Parathyroid adenoma (tissue), 2 donors: ENCODE measurements around the gene BUB1B.

Source experiments
- H2AFZ ChIP-seq: fragments of 300-600 bp; sonication (generic); one replicate; pipeline ENCODE4 v1.7.0; 2017; ENCODE audit warnings: antibody characterized with exemption, mild to moderate bottlenecking
- H3K27ac ChIP-seq: fragments of 300-600 bp; sonication (generic); one replicate; pipeline ENCODE4 v1.7.0; 2017
- H3K27me3 ChIP-seq: fragments of 300-600 bp; sonication (generic); one replicate; pipeline ENCODE4 v1.7.0; 2017; ENCODE audit warnings: low read length; ENCODE audit not compliant: control insufficient read depth, insufficient read depth
- H3K36me3 ChIP-seq: fragments of 300-600 bp; sonication (generic); one replicate; pipeline ENCODE4 v1.7.0; 2017; ENCODE audit warnings: low read length; ENCODE audit not compliant: control insufficient read depth, insufficient read depth
- H3K4me1 ChIP-seq: fragments of 300-600 bp; sonication (generic); one replicate; pipeline ENCODE4 v1.7.0; 2017; ENCODE audit warnings: control low read depth
- H3K4me2 ChIP-seq: fragments of 300-600 bp; sonication (generic); one replicate; pipeline ENCODE4 v1.7.0; 2017; ENCODE audit warnings: low read length
- H3K4me3 ChIP-seq: fragments of 300-600 bp; sonication (generic); one replicate; pipeline ENCODE4 v1.7.0; 2017; ENCODE audit warnings: low read depth, low read length
- H3K79me2 ChIP-seq: fragments of 300-600 bp; sonication (generic); one replicate; pipeline ENCODE4 v1.7.0; 2017; ENCODE audit warnings: control low read depth
- H3K9ac ChIP-seq: fragments of 300-600 bp; sonication (generic); one replicate; pipeline ENCODE4 v1.7.0; 2017; ENCODE audit warnings: mild to moderate bottlenecking
- H3K9me3 ChIP-seq: fragments of 300-600 bp; sonication (generic); one replicate; pipeline ENCODE4 v1.7.0; 2017; ENCODE audit warnings: low read length; ENCODE audit not compliant: control insufficient read depth
- TF ChIP-seq, protein P1 (sequence below): fragments of 300-600 bp; sonication (generic); IDR thresholded peaks from one replicate; pipeline ENCODE4 v1.7.0; 2017; ENCODE audit warnings: antibody characterized with exemption, mild to moderate bottlenecking
- donor health status: primary hyperparathyroidism.

BUB1B gene

DNA sequence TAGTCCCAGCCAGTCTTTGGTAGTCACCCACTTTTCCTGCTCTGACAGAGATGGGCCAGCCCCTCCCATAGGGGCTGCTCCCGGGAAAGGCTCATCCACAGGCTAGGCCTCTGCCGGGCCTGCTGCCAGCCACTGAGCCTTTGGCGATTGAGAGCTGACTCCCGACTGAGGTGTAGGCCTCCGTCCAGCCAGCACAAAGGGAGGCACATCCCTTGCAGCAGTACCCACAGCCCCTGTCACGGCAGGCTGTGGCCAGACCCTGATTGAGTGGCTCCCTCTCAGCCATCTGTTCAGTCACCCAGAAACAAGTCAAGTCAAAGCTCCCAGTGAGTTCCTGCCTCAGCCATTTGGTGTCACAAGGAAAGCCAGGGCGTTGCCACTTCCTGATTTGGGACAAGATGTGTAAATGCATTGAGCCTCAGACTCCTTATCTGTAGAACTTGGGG lies 71.8 kb downstream of the BUB1B start:
- no peaks in the 10 kb centered on the region for H3K4me1 ChIP-seq
- H3K79me2 ChIP-seq, result no peaks in the 10 kb centered on the region
- peak overlapping the region; percentile 46 for H2AFZ ChIP-seq
- H3K36me3 ChIP-seq, result no peaks in the 10 kb centered on the region
- H3K4me2 ChIP-seq, result no peak overlapping the region
- no peak overlapping the region for H3K9ac ChIP-seq
- no peak overlapping the region for H3K27ac ChIP-seq
- H3K9me3 ChIP-seq, result no peaks in the 10 kb centered on the region
- no peak overlapping the region for H3K4me3 ChIP-seq
- H3K27me3 ChIP-seq, result no peaks in the 10 kb centered on the region
- TF ChIP-seq, protein P1, sequence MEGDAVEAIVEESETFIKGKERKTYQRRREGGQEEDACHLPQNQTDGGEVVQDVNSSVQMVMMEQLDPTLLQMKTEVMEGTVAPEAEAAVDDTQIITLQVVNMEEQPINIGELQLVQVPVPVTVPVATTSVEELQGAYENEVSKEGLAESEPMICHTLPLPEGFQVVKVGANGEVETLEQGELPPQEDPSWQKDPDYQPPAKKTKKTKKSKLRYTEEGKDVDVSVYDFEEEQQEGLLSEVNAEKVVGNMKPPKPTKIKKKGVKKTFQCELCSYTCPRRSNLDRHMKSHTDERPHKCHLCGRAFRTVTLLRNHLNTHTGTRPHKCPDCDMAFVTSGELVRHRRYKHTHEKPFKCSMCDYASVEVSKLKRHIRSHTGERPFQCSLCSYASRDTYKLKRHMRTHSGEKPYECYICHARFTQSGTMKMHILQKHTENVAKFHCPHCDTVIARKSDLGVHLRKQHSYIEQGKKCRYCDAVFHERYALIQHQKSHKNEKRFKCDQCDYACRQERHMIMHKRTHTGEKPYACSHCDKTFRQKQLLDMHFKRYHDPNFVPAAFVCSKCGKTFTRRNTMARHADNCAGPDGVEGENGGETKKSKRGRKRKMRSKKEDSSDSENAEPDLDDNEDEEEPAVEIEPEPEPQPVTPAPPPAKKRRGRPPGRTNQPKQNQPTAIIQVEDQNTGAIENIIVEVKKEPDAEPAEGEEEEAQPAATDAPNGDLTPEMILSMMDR, result no peak

DNA sequence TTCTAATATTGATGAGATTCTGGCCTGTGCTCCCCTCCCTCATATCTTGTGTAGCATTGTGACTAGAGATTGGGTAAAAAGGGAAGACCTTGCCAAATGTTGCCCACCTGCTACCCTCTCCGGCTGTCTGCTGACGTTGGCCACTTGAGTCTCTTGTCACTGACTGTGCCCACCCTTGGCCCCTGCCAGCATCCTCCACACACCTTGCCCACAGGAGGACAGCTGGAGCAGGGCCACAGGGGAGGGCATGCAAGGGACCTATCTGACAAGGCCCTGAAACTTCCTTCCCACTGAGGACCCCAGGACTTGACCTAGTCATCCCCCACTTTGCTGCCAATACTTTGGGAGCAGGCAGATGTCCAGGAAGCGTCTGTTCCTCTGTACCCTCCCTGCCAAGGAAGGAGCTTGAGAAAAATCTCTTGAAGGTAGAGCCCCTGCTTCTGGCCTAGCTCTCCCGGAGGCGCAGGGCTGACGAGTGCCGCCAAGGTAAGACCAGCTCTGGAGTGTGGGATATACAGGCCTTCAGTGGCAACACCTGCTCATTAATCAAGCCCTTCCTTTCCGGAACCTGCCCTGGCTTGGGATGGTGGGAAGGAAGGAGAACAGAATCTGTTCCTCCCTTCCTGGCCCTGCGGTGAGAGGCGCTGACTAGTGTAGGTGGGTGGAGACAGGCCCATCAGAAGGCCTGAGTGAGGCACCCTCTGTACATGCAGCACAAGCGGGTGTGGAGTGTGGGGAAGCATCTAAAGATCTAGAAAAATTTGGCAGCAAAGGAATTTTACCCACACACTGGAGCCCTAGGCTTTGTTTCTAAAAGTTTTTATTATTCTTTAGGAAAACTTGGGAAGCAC lies 73.1 kb downstream of the BUB1B start:
- Histone ChIP-seq H3K9me3 (no peaks in the 10 kb centered on the region), H3K9ac (no peak overlapping the region), H3K4me2 (no peak overlapping the region), H3K36me3 (no peaks in the 10 kb centered on the region), H2AFZ (no peak overlapping the region), H3K79me2 (no peaks in the 10 kb centered on the region), H3K4me3 (no peak overlapping the region), H3K4me1 (no peaks in the 10 kb centered on the region), H3K27me3 (no peaks in the 10 kb centered on the region), H3K27ac (no peak overlapping the region)
- TF ChIP-seq, protein P1, result no peak

DNA sequence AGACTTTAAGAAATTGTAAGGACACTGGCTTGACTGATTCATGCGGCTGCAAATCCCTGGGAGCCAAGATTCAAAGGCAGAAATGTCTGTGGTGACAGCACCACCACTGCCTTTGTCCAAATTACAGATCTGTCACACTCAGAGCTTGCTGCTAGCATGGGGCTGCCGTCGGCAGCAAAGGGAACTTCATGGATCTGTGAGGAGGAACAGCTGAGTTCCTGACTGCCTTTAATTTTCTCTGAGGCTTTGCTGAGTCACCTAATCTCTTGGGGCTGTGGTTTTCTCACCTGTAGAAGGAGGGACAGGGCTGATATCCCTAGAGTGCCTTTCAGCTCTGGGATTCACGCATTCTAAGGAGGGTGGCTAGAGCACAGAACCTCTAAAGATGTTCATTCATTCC lies 73.9 kb downstream of the BUB1B start:
- no peaks in the 10 kb centered on the region for H3K79me2 ChIP-seq
- H3K27me3 ChIP-seq, result no peaks in the 10 kb centered on the region
- TF ChIP-seq, protein P1, result no peak
- no peak overlapping the region for H3K9ac ChIP-seq
- no peaks in the 10 kb centered on the region for H3K4me1 ChIP-seq
- H3K4me2 ChIP-seq, result no peak overlapping the region
- no peak overlapping the region for H3K4me3 ChIP-seq
- H2AFZ ChIP-seq, result no peak overlapping the region
- no peaks in the 10 kb centered on the region for H3K36me3 ChIP-seq
- no peak overlapping the region for H3K27ac ChIP-seq
- H3K9me3 ChIP-seq, result no peaks in the 10 kb centered on the region

DNA sequence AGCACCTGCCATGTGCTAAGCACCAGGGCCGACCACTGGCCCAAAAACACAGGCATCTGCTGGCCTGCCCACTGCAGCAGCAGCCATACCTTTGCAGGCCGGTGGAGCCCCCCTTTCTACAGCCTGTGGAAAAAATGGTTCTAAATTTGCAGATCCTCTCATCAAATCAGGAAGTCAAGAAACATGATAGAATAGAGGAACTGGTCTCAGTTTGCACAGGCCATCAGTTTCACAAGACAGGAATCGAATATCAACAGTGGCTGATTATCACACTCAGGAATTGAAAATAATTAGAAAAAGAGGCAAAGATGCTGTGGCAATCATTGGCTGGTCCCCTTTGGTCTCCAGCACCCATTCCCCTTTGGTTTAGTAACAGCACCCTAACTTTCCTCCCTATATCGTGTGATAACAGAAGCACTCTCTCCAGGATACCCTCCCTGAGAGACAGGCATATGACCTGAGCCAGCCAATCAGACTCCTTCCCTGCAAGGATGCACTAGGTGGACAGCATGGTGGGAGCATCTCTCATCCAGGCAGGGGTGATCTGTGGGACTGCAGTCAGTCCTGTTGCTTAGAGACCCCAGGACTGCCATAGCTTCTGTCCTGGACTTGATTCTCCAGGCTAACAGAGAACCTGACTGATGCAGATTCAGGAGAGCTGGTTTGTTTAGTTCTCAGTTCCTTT lies 74.5 kb downstream of the BUB1B start:
- H3K4me2 ChIP-seq, result no peak overlapping the region
- H3K36me3 ChIP-seq, result no peaks in the 10 kb centered on the region
- TF ChIP-seq, protein P1, result no peak
- H3K27ac ChIP-seq, result no peak overlapping the region
- no peaks in the 10 kb centered on the region for H3K9me3 ChIP-seq
- H3K4me1 ChIP-seq, result no peaks in the 10 kb centered on the region
- H3K79me2 ChIP-seq, result no peaks in the 10 kb centered on the region
- no peak overlapping the region for H3K4me3 ChIP-seq
- H3K27me3 ChIP-seq, result no peaks in the 10 kb centered on the region
- H2AFZ ChIP-seq, result no peak overlapping the region
- H3K9ac ChIP-seq, result no peak overlapping the region
